ENCODE results near the gene SEMA5A.

- TF ChIP-seq CTCF (IDR thresholded peaks at IDR 0.05), result no peak
- no peak for TF ChIP-seq POLR2A (IDR thresholded peaks at IDR 0.05)
These were observed 42.4 kb upstream of the SEMA5A start for GRCh38 chr5:9588254-9588653.
